CD4-positive, alpha-beta T cell treated with Interleukin-21 for 1 hour (primary cell): Measurements from ENCODE around the gene ANKS1B.
"Not testable (repeated sequence)": the region's sequence is repeated elsewhere in the genome, so short reads cannot be mapped to it uniquely, and the experiment has no call there.

Experiments used
- DNase-seq: peaks from one replicate; pipeline ENCODE4 v3.0.0-alpha.2; 2020

The ANKS1B gene

GRCh38 chr12:99035803-99036202 is 948.9 kb downstream of the ANKS1B start:
- DNase-seq: no peak

- not testable (repeated sequence) for DNase-seq
Observed at GRCh38 chr12:99034201-99034600, 950.5 kb downstream of the ANKS1B start.

DNA sequence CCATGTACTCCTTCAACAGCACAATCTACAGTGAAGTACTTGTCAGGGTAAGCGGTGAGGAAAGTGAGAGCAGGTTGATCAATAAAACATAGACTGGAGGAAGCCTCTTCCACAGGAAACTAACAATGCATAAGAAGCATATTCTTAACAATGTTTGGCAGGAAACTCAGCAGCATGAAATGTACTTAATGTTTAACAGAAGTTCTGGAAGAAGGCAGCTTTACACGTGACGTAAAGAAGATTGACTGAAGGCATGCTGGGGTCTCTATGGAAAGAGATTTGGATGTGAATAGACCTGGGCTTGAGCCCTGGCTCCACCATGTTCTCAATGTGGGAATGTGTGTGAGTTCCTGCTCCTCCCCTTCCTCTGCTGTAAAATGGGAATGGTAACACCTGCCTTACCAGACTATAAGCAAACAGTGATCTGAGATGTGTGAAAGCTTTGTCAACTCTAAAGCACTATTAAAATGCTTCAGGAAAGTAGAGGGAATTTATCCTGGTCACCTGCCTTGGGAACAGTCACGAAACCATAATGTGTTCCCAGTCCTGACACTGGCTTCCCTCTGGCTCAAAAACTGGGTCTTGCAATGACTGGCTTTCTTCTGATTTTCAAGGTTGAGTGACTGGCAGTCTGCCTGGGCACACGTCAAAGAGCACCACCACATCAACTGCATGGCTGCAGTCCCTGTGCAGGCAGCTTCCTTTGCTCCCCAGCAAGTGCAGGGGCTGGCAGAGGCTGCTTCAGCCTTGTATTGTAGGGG is 955.0 kb downstream of the ANKS1B start:
- DNase-seq: no peak

DNA sequence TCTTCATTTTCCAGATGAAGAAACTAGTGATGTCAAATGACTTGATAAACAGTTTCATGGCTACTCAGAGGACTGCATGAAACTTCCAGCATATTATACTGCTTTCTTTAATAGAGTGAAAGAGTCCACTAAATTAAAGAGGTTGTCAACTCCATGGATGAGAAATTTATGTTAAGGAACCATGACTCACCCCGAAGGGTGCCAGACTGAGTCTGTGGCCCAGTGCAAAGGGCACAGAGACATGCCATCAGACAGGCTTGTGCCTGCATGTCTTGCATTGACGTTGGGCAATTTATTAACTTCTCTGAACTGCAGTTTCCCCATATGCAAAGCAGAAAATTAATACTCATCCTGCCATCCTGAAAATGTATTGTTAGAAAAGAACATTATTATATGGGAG is 957.3 kb downstream of the ANKS1B start:
- DNase-seq: no peak

DNA sequence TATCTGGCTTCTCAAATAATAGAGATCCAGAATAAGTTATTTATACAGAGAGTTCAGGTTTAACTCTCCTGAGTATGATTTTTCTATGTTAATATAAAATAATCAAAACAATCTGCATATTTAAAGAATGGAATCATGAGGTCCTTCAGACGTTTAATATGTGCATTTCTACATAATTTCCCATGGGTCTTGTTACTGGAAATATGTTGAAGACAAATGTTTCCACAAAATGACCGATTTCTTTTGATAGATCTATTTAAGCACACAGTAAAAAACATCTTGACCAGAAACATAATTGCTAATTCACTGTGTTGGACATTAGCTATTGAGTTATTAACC is 957.7 kb downstream of the ANKS1B start:
- DNase-seq: no peak

- DNase-seq: no peak
Observed at GRCh38 chr12:99026332-99027054, 958.2 kb downstream of the ANKS1B start.

- no peak for DNase-seq
Observed at GRCh38 chr12:99024870-99025269, 959.9 kb downstream of the ANKS1B start.

DNA sequence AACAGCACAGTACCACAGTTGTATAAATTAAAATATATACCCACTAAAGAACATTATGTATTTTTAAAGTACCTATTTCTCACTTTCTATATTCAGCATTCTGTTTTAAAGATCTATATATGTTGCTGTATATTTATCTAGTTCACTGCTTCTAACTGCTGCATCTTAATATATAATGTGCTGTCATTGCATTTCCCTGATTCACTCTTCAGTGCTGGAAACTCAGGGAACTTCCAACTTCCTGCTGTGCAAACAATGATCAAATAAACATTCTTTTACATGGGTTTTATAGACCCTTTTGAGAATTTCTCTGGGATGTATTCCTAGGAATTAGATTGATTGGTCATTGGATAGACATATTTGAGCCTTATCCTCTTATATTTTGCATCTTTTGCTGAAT is 960.5 kb downstream of the ANKS1B start:
- no peak for DNase-seq

DNA sequence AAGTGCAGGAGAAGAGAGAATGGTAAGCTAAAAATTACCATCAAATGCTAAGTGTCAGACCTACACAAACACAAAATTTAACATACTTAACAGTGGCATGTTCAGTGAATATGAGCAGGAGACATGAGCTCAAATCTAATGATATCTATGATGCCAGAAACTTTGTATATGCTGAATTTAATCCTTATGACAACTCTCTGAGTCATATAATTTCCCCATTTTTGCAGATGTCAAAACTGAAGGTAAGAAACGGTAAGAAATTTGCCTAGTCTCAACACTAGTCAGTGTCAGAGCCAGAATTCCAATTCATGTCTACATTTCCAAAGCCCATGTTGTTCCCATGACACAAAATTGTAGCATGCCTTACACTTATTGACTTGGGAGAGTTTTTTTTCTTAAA is 963.9 kb downstream of the ANKS1B start:
- DNase-seq: no peak

GRCh38 chr12:99019798-99020197 is 964.9 kb downstream of the ANKS1B start:
- no peak for DNase-seq

DNA sequence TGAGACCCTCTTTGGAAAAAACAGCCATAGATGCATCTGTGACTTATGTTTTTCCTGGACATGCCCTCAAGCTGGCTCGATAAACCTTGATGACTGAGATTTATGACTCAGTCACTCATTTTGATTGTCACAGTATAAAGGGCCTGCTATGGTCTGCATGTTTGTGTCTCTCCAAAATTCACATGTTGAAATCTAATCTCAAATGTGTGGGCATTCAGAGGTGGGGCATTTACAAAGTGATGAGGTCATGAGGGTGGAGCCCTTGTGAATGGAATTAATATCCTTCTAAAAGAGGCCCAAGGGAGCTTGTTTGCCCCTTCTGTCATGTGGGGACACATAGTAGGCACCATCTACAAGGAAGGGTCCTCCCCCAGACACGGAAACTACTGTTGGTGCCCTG is 966.8 kb downstream of the ANKS1B start:
- DNase-seq: no peak

- no peak for DNase-seq
Observed at GRCh38 chr12:99009654-99010296, 975.0 kb downstream of the ANKS1B start.

- DNase-seq: no peak
Observed at GRCh38 chr12:99005601-99006000, 979.1 kb downstream of the ANKS1B start.

DNA sequence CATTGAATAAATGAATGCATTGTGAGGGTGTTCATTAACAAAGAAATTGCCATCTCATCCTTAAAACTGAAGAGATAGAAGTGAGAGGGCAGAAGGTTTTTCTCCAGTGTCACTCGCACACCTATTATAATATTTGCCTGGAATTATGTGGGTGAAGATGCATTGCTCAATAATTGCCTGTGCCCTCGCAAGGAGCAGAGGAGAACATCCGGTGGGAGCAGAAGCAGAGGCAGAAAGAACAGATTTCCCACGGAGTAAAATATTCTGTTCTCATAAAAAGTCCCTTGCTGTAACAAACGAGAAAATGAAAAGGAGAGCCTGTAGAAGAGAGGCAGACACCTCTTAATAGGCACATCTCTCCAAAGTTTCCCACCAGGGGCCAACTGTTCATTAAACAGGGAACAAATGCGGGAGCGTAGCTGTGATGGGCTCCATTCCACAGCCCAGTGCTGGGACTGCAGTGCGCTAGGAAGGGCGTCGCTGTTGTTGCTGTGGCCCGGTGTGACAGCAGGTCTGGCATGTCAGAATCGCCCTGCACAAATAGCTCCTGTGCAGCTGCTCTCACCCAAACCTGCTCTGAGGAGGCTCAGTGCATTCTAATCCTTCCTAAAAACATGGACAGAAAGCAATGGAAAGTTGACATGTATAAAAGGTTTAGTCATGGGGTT is 979.8 kb downstream of the ANKS1B start:
- DNase-seq: no peak

DNA sequence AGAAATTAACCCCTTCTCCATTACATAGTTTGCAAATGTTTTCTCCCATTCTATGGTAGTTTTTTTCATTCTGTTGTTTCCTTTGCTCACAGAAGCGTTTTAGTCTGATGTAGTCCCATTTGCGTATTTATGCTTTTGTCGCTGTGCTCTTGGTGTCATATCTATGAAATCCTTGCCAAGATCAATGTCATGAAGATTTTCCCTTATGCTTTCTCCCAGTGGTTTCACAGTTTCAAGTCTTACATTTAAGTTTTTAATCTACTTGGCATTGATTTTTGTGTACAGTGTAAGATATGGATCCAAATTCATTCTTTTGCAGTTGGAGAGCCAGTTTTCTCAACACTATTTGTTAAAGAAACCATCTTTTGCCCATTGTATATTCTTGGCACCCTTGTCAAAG is 982.0 kb downstream of the ANKS1B start:
- no peak for DNase-seq

- DNase-seq: no peak
Observed at GRCh38 chr12:99002156-99002555, 982.6 kb downstream of the ANKS1B start.

GRCh38 chr12:98999559-98999958 is 985.2 kb downstream of the ANKS1B start:
- no peak for DNase-seq

GRCh38 chr12:98998697-98999299 is 985.9 kb downstream of the ANKS1B start:
- DNase-seq: peak; percentile 19

- no peak for DNase-seq
Observed at GRCh38 chr12:98997899-98998298, 986.8 kb downstream of the ANKS1B start.

GRCh38 chr12:98990648-98991047 is 994.1 kb downstream of the ANKS1B start:
- DNase-seq: no peak

GRCh38 chr12:98985156-98985555 is 999.6 kb downstream of the ANKS1B start:
- DNase-seq: no peak

- DNase-seq: no peak
Observed at GRCh38 chr12:98983647-98984046, 1001.1 kb downstream of the ANKS1B start.

DNA sequence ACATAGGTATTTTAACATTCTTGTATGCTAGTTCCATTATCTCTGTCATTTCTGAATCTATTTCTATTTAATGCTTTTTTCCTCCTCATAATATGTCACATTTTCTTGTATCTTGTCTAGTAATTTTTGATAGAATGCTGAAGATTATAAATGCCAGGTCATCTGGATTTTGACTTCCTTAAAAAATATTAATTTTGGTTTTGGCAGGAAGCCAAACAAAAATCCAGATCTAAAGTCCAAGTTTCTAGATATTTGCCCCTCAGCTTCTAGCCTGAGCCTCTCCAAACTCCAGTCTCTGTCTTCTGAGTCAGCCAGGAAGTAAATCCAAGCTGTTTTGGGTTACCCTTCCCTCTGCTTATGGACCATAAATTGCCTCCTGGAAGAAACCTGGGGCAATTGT is 1004.2 kb downstream of the ANKS1B start:
- no peak for DNase-seq
